GM12878 (cell line): Measurements from ENCODE around the gene NSMCE1.

ENCODE experiments used
- RAD51 ChIP-seq: fragments of 450-650 bp; IDR thresholded peaks from 2 replicates; pipeline ENCODE4 v1.6.1; 2016; ENCODE audit warnings: moderate library complexity, mild to moderate bottlenecking, inconsistent platforms
- TF ChIP-seq, protein P1 (sequence below), 3 experiments: IDR thresholded peaks in 2 of 3; conservative IDR thresholded peaks in 1 of 3; 2 replicates each; pipeline ENCODE4 v1.5.1; 2011; ENCODE audit warnings: low read depth in 3 of 3, low read length in 3 of 3, mild to moderate bottlenecking in 3 of 3, control low read depth in 2 of 3, moderate library complexity in 2 of 3, inconsistent platforms in 1 of 3, mixed read lengths in 1 of 3; ENCODE audit not compliant: control insufficient read depth in 2 of 3, insufficient read depth in 1 of 3; ENCODE audit errors: extremely low read depth in 1 of 3

DNA sequence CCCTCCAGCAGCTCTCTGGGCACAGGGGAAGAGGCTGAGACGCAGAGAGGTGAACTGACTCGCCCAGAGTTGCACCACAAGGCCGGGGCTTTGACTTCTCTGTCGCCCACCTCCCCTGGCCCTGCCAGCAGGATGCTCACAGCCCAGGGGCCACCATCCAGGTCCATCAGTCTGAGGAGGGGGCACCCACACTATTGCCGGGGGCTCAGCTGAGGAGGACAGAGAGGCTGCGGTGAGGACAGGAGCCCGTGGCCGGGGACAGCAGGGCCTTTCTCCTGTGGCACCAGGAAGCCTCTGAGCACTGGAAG, 32.7 kb downstream of the NSMCE1 start:
- TF ChIP-seq, protein P1, sequence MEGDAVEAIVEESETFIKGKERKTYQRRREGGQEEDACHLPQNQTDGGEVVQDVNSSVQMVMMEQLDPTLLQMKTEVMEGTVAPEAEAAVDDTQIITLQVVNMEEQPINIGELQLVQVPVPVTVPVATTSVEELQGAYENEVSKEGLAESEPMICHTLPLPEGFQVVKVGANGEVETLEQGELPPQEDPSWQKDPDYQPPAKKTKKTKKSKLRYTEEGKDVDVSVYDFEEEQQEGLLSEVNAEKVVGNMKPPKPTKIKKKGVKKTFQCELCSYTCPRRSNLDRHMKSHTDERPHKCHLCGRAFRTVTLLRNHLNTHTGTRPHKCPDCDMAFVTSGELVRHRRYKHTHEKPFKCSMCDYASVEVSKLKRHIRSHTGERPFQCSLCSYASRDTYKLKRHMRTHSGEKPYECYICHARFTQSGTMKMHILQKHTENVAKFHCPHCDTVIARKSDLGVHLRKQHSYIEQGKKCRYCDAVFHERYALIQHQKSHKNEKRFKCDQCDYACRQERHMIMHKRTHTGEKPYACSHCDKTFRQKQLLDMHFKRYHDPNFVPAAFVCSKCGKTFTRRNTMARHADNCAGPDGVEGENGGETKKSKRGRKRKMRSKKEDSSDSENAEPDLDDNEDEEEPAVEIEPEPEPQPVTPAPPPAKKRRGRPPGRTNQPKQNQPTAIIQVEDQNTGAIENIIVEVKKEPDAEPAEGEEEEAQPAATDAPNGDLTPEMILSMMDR (IDR thresholded peaks at IDR 0.05 in 2 of 3, conservative IDR thresholded peaks at IDR 0.05 in 1 of 3; ENCODE audit: control insufficient read depth in 2 of 3, extremely low read depth in 1 of 3, insufficient read depth in 1 of 3, low read depth in 3 of 3, low read length in 3 of 3), result no peak
- TF ChIP-seq RAD51, result no peak
